ENCODE results near the gene RNPS1. TPM values are rescaled to one million over a fixed set of nuclear protein-coding genes. Genes with fewer than 3 reads are reported as not detected.
A peak's percentile ranks its signal among the peaks of the same experiment; 100 is the strongest.

The RNPS1 gene
- total RNA-seq, 2 experiments from 2014 or later, result 225 to 339 TPM

DNA sequence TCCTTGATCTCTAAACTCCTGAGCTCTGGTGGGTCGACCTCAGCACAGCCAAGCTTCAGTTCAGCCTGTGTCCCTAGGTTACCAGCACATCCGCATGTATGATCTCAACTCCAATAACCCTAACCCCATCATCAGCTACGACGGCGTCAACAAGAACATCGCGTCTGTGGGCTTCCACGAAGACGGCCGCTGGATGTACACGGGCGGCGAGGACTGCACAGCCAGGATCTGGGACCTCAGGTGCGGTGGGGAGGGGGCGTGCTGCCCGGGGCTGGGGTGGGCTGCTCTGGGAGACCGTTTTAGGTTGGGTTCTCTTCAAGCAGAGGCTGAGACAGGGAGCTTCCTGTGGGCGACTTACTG, 61.5 kb downstream of the RNPS1 start:
- ChIA-PET POLR2A (interaction anchor here (0.6 to 1.1 kb wide), 2 partner anchors 8 to 253 kb away, joined by 4 read pairs; partner anchors contain the start of genes PGP and TEDC2), CTCF (ENCODE audit: unreplicated experiment) (no interaction called here)
- H3K27ac ChIP-seq (ENCODE audit: low read depth, low read length, poor library complexity, severe bottlenecking), result peak overlapping the region; percentile 64
- H3K9me3 ChIP-seq (ENCODE audit: low read length), result no peaks in the 10 kb centered on the region
- H2AFZ ChIP-seq (ENCODE audit: low read length), result no peak overlapping the region
- DNase-seq (ENCODE audit: low spot score), result no peak
- H4K20me1 ChIP-seq (ENCODE audit: insufficient read depth, low read length), result no peaks in the 10 kb centered on the region
- peak overlapping the region; percentile 79 for H3K4me3 ChIP-seq (ENCODE audit: low read depth, low read length, poor library complexity, severe bottlenecking)
- BruUV-seq (replicated peaks), result TSS peak; percentile 65
- H3K79me2 ChIP-seq (ENCODE audit: insufficient read depth, low read depth, low read length), result peaks cover 12% of the 10 kb centered on the region; the same call in 1 of the 2 replicates
- TF ChIP-seq EZH2phosphoT487 (IDR thresholded peaks at IDR 0.05; ENCODE audit: borderline replicate concordance, low read depth, low read length), result no peak
- TF ChIP-seq, protein P1, sequence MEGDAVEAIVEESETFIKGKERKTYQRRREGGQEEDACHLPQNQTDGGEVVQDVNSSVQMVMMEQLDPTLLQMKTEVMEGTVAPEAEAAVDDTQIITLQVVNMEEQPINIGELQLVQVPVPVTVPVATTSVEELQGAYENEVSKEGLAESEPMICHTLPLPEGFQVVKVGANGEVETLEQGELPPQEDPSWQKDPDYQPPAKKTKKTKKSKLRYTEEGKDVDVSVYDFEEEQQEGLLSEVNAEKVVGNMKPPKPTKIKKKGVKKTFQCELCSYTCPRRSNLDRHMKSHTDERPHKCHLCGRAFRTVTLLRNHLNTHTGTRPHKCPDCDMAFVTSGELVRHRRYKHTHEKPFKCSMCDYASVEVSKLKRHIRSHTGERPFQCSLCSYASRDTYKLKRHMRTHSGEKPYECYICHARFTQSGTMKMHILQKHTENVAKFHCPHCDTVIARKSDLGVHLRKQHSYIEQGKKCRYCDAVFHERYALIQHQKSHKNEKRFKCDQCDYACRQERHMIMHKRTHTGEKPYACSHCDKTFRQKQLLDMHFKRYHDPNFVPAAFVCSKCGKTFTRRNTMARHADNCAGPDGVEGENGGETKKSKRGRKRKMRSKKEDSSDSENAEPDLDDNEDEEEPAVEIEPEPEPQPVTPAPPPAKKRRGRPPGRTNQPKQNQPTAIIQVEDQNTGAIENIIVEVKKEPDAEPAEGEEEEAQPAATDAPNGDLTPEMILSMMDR (conservative IDR thresholded peaks at IDR 0.05; ENCODE audit: low read length), result no peak
- intact Hi-C loops (cut with micrococcal nuclease; ENCODE audit: unreplicated experiment), result no loop called here
- H3K4me1 ChIP-seq (ENCODE audit: insufficient read depth, low read length, poor library complexity, severe bottlenecking), result peaks cover 13% of the 10 kb centered on the region
- H3K4me2 ChIP-seq (ENCODE audit: low read length), result peak overlapping the region; percentile 95
- peaks cover 35% of the 10 kb centered on the region for H3K36me3 ChIP-seq (ENCODE audit: insufficient read depth, low read length)
- no peaks in the 10 kb centered on the region for H3K9me2 ChIP-seq (ENCODE audit: insufficient read depth, low read length)

DNA sequence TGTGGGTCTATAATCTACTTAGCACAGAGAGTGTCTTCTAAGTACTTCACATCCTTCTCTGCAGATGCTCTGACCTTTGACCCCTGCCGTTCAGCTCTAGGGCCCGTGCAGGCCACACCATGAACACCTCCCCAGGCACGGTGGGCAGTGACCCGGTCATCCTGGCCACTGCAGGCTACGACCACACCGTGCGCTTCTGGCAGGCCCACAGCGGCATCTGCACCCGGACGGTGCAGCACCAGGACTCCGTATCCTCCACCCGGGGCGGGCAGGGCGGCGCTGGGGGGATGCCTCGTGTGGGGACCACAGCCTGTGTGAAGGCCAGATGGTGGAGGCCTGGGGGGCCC, 62.0 kb downstream of the RNPS1 start:
- H3K4me3 ChIP-seq (ENCODE audit: low read depth, low read length, poor library complexity, severe bottlenecking), result peak overlapping the region; percentile 79
- H3K4me2 ChIP-seq (ENCODE audit: low read length), result peak overlapping the region; percentile 95
- no peaks in the 10 kb centered on the region for H4K20me1 ChIP-seq (ENCODE audit: insufficient read depth, low read length)
- intact Hi-C loops (cut with micrococcal nuclease; ENCODE audit: unreplicated experiment), result loop anchor here (1.0 kb wide), 1 partner anchor 17 kb away; the partner anchor contains the start of gene E4F1
- DNase-seq (ENCODE audit: low spot score), result no peak
- H3K4me1 ChIP-seq (ENCODE audit: insufficient read depth, low read length, poor library complexity, severe bottlenecking), result peaks cover 13% of the 10 kb centered on the region
- TF ChIP-seq, protein P1 (conservative IDR thresholded peaks at IDR 0.05; ENCODE audit: low read length), result no peak
- no peak for TF ChIP-seq EZH2phosphoT487 (IDR thresholded peaks at IDR 0.05; ENCODE audit: borderline replicate concordance, low read depth, low read length)
- peaks cover 12% of the 10 kb centered on the region; the same call in 1 of the 2 replicates for H3K79me2 ChIP-seq (ENCODE audit: insufficient read depth, low read depth, low read length)
- POLR2A ChIA-PET, result interaction anchor here (0.6 to 1.1 kb wide), 2 partner anchors 9 to 254 kb away, joined by 4 read pairs; partner anchors contain the start of genes PGP and TEDC2
- H3K36me3 ChIP-seq (ENCODE audit: insufficient read depth, low read length), result peaks cover 35% of the 10 kb centered on the region
- H3K9me3 ChIP-seq (ENCODE audit: low read length), result no peaks in the 10 kb centered on the region
- H3K27ac ChIP-seq (ENCODE audit: low read depth, low read length, poor library complexity, severe bottlenecking), result peak overlapping the region; percentile 64
- CTCF ChIA-PET (ENCODE audit: unreplicated experiment), result no interaction called here
- no TSS peak for BruUV-seq (replicated peaks)
- H2AFZ ChIP-seq (ENCODE audit: low read length), result peak overlapping the region; percentile 86; the same call in 1 of the 2 replicates
- no peaks in the 10 kb centered on the region for H3K9me2 ChIP-seq (ENCODE audit: insufficient read depth, low read length)

Measured in OCI-LY7 (cell line).